ENCODE data around the gene ALG8.
"Not testable (repeated sequence)": the region's sequence is repeated elsewhere in the genome, so short reads cannot be mapped to it uniquely, and the experiment has no call there.

ALG8 gene

DNA sequence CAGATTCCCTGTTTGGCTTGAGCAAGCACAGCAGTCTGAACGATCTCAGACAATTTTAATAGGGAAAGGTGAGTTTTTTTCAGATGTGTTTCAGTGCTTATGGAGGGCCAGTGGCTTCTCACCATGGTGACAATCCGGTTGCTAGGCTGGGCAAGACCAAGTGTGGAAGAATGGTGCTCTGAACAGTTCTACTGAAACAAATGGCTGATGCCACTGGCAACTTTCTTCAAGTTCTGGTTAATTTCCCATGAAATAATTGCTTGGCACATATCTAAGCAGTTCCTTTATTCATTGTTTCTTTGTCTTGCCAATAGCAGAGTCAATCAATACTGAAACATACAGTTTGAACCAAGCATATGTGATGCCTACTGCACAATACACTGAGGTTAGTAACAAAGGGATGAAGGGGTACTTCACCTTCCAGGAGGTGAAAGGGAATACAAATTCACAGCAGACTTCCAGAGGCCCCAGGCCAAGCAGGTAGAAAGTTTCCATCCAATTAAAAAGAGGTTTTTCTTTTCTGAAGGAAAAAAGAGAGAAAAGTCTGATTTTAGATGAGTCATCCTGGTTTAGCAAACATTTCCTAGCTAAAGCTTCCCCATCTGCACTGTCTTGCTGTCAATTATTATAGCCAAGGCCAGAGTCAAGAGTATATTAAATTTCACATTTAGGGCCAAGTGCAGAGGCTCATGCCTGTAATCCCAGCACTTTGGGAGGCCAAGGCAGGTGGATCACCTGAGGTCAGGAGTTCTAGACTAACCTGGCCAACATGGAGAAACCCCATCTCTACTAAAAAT is 38.6 kb downstream of the ALG8 start:
- peak in 17 of 51 donors; percentile 1 to 33 (median 10) for DNase-seq

DNA sequence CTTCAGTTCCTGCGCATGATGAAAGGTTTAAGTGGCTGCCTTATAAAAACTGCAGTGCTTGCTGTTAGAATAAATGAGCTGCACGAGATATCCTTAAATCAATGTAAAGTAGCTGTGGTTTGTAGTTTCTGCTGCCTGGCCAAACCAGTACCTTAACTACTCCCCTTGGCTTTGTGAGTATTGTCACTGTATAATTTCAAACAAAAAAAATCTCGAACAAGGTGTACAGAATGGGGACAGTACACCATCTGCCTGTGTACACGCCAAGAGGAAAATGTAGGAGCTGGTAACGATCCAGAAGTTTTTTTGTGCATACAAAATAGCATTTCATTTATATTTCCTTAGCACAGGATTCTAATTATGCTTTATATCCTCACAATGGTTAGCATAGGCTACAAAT is 39.2 kb downstream of the ALG8 start:
- DNase-seq = peak in 1 of 51 donors; percentile 28

- DNase-seq = no peak
Observed at GRCh38 chr11:78099666-78100065, 39.8 kb downstream of the ALG8 start.

DNA sequence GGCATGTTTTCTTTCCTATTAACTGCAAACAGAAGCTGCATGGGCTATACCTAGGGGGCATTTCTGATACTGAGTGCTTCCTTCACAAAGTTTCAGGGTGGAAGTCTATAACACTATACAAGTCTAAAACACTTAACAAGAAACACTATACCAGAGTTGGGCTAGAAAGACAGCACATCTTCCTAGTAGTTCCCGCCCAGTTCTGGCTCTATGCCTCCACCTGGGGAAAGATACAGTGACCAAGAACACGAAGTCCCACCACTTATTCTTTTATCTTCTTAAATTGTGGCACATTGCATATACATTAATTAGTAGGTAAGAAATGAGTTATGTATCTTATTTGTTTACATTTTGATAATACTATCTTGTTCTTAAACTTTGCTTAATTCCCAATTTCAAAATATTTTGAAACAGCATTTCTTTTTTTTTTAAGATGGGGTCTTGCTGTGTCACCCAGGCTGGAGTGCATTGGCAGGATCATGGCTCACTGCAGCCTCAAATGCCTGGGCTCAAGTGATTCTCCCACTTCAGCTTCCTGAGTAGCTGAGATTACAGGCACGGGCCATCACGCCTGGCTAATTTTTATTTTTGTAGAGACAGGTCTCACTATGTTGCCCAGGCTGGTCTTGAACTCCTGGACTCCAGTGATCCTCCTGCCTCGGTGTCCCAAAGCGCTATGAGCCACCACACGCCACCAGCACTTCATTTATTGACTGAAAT is 41.6 kb downstream of the ALG8 start:
- DNase-seq = no peak

DNA sequence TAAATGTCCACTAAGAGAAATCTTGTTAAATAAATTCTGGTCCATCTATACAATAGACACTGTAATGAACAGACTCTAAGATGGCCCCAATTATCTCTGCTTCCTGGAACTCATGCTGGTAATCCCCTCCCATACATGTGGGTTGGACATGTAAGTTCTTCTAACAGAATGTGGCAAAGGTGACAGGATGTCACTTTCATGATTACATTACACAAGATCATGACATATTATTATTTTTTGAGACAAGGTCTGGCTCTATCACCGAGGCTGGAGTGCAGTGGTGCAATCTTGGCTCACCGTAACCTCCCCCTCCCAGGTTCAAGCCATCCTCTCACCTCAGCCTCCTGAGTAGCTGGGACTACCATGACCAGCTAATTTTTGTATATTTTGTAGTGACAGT is 45.2 kb downstream of the ALG8 start:
- DNase-seq = no peak

DNA sequence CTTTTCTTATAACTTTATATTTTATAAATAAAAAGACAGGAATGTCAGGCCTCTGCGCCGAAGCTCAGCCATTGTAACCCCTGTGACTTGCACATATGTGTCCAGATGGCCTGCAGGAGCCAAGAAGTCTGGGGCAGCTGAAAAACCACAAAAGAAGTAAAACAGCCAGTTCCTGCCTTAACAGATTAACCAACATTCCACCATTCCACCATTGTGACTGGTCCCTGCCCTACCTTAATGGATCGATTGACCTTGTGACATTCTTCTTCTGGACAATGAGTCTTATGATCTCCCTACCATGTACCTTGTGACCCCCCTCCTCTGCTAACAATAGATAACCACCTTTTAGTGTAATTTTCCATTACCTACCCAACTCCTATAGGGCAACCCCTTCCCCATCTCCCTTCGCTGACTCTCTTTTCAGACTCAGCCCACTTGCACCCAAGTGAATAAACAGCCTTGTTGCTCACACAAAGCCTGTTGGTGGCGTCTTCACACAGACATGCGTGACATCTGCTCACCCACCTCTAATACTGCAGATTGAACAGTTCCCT is 52.8 kb downstream of the ALG8 start:
- not testable (repeated sequence) for DNase-seq

DNA sequence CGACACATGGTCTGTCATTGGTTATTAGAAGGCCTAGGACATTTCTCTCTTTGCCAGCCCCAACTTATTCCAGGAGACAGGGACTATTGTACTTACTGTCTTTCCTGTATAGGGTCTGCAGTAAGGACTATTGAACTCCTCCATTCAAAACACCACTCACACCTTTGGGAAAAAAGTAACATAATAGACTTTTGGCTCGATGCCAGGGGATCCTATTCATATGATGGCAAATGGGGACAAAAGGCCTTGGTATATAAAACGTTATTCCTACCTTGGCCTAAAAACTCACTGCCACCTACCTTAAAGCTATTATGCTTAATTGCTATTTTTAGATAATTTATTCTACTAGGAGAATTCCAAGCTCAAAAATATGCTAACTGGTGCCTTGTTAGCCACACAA is 53.5 kb downstream of the ALG8 start:
- no peak for DNase-seq

- not testable (repeated sequence) for DNase-seq
Observed at GRCh38 chr11:78084506-78084905, 54.9 kb downstream of the ALG8 start.

DNA sequence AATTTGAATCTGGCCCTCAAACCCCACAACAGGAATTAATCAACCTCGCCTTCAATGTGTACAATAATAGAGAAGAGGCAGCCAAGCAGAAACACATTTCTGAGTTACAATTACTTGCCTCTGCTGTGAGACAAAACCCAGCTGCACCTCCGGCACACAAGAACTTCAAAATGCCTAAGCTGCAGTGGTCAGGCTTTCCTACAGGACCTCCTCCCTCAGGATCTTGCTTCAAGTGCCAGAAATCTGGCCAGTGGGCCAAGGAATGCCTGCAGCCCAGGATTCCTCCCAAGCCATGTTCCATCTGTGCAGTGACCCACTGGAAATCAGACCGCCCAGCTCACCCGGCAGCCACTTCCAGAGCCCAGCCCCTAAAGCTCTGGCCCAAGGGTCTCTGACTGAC is 56.4 kb downstream of the ALG8 start:
- DNase-seq = no peak

DNA sequence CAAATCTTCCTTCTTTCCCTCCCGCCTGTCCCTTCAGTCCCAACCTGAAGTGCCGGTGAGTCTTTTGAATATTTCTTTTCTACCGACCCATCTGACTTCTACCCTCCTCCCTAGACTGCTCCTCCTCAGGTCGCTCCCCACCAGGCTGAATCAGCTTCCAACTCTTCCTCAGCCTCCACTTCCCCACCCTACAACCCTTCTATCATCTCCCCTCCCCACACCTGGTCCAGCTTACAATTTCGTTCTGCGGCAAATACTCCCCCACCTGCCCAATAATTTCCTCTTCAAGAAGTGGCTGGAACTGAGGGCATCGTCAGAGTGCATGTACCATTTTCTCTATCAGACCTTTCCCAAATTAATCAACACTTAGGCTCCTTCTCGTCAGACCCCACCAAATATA is 57.3 kb downstream of the ALG8 start:
- DNase-seq = no peak

DNA sequence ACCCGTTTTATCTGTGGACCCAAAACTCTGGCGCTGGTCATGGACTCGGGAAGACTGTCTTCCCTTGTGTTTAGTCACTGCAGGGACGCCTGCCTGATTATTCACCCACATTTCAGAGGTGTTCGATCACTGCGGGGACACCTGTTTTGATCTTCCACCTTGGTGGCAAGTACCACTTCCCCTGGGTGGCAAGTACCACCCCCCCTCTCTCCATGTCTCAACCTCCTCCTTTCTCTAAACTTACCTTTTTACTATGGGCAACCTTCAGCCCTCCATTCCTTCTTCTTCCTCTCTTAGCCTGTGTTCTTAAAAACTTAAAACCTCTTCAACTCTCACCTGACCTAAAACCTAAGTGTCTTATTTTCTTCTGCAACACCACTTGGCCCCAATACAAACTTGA is 57.8 kb downstream of the ALG8 start:
- DNase-seq = no peak

DNA sequence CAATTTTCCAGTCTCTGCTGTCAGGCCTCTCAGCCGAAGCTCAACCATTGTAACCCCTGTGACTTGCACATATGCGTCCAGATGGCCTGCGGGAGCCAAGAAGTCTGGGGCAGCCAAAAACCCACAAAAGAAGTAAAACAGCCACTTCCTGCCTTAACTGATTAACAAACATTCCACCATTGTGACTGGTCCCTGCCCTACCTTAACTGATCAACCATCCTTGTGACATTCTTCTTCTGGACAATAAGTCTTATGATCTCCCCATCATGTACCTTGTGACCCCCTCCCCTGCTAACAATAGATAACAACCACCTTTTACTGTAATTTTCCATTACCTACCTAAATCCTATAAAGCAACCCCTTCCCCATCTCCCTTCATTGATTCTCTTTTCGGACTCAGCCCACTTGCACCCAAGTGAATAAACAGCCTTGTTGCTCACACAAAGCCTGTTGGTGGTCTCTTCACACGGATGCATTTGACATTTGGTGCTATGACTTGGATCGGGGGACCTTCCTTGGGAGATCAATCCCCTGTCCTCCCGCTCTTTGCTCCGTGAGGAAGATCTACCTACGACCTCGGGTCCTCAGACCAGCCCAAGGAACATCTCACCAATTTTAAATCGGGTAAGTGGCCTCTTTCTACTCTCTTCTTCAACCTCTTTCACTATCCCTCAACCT is 58.5 kb downstream of the ALG8 start:
- DNase-seq = no peak

DNA sequence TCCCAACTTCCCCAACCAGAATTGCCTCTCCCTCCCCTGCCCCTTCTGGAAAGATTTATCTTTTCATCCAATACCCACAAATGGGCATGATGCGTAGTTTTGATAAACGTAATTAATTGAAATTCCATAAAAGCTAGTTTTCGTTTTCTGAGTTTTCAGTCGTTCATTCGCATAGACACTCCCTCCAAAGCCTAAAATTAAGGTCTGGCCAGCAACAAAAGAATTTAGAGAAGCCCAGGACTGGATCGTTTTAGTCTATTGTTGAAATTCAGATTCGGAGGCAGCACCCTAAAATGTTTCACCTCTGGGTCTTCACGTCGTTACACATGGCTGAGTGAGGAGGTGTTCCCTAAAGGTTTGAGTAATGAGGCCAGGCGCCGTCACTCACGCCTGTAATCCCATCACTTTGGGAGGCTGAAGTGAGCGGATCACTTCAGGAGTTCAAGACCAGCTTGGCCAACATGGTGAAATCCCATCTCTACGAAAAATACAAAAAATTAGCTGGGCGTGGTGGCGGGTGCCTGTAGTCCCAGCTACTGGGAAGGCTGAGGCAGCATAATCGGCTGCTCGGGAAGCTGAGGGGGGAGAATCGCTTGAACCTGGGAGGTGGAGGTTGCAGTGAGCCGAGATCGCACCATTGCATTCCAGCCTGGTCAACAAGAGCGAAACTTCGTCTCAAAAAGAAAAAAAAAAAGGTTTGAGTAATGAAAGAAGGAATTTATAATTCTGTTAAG is 59.2 kb downstream of the ALG8 start:
- peak in 1 of 51 donors; percentile 48 for DNase-seq

DNA sequence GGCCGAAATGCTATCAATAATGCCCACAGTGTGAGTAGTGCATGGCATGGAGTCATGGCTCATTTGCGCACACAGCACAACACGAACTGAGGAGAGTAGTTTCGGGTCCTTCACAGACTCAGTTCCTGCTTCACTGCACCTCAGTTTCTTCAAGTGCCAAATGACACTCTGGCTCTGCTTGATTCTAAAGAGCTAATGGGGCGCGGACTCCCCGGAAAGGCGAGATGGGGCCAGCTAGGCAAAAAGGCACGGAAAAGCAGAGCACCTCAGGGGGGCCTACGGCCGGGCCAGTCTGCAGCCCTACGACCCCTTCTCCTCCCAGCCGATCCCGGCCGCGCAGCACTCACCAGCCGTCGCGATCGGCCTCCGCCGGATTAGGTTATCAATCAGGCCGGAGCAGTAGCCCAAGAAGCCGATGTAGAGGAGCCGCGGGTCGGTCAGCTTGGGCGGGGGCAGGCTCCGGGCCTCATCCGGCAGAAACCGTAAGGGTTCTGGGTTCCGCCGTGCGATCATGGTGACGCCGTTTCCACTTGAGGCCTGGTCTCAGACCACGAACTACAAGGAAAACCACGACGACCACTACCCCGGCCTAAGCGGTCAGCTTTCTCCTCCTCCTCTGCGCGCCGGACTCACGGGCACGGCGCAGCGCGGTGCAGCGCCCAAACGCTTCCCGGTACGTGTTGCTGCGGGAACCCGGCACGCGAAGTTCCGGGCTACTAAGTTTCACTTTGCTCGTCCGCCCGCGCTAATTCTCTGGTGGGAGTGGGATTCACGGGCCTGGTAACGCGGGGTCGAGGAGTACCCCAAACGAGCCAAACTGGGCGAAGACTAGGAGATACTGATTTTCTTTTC is 60.0 kb downstream of the ALG8 start, which contains the start of gene NDUFC2:
Gene NDUFC2 (minus strand): TSS at position 631 of the 852 bp plus-strand sequence. CDS start 118 bp downstream, at position 513.
- DNase-seq = peak; percentile 24 to 87 (median 70)

- DNase-seq = no peak
Observed at GRCh38 chr11:78078218-78079167, 60.9 kb downstream of the ALG8 start.

DNA sequence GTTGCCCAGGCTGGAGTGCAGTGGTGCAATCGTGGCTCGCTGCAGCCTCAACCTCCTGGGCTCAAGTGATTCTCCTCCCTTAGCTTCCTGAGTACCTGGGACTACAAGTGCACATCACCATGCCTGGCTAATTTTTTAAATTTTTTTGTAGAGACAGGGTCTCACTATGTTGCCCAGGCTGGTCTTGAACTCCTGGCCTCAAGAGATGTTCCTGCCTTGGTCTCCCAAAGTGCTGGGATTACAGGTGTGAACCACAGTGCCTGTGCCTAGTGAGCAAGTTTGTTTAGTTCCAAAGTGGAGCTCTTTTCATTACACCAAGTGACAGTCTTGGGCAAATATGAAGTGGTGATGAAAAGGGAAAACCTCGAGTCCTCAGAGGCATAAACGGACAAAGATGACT is 61.8 kb downstream of the ALG8 start:
- not testable (repeated sequence) for DNase-seq

DNA sequence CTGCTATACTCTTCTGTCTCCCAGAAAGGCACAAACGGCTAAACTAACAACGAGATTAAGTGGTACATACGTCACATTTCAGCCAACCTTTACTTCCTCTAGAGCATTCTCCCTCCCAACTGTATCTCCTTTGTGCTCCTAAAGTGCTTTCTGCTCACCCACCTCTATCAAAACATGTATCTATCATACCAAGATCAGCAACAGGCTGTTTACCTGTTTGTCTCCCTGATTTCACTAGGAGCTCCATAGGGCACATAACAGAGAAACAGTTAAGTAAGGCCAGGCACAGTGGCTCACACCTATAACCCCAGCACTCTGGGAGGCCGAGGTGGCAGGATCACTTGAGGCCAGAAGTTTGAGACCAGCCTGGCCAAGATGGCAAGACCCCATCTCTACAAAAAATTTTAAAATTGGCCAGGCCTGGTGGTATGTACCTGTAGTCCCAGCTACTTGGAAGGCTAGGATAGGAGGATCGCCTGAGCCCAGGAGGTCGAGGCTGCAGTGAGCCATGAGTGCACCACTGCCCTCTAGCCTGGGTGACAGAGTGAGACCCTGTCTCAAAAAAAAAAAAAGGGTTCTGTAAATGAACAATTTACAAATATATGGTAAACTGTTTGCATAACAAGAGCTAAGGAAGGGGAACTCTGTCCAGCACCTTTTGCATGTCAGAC is 62.6 kb downstream of the ALG8 start:
- DNase-seq = no peak

DNA sequence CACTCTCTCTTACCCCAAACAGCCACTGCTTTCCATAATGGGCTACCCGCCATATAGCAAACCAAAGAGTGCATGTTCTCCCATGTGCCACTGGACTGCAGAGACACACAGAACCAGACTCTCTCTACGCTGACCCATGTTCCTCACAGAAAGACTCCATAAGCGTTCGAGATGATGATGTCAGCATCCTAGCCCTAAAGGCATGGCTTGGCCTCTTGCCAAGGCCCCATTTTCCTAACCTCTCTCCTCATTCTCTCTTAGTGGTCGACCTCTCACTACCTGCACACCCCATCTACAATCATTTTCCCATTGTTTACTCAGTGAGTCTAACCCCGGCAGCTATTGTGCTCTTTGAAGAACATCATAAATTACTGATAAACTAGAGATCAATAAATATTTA is 64.7 kb downstream of the ALG8 start:
- no peak for DNase-seq

All from hypothalamus (tissue), 51 donors.